GM18861 (cell line): ENCODE data around the gene PCAT7.
"Not testable (repeated sequence)": the region's sequence is repeated elsewhere in the genome, so short reads cannot be mapped to it uniquely, and the experiment has no call there.

ENCODE experiments used
- ATAC-seq: cut with Tn5 transposase; IDR thresholded peaks from one replicate; pipeline ENCODE4 v1.9.1; 2021; ENCODE audit not compliant: unreplicated experiment

PCAT7 gene

DNA sequence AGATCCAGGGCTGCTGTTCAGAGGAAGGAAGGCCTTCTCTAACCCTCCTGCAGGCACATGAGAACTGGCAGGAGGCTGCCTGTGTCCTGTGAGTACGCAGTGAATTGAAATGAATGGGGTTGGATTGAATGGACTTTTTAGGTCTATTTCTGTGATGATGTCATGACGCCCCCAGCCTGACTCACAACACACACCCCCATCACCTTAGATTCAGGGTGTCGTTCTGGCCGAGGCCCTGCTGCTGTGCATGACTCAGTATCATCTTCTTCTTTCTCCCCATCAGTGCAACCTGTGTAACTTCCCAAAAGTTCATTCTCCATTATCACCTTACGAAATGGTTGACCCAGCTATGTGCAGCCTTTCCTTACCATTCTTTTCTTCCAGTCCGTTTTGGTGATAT, 5.4 kb downstream of the PCAT7 start:
- ATAC-seq: no peak

DNA sequence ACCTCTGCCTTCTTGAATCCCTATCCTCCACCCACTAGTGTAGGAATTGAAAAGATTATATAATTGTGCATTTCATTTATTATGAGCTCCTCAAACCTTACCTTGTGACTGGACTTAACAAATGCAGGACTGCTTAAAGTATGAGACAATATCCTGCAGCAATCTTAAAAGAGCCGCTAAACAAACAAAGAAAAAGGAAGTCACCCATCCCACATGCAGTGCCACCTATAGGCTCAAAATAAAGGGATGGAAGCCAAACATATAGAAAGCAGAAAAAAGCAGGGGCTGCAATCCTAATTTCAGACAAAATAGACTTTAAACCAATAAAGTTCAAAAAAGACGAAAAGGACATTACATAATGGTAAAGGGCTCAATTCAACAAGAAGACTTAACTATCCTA, 8.7 kb downstream of the PCAT7 start:
- ATAC-seq: no peak

DNA sequence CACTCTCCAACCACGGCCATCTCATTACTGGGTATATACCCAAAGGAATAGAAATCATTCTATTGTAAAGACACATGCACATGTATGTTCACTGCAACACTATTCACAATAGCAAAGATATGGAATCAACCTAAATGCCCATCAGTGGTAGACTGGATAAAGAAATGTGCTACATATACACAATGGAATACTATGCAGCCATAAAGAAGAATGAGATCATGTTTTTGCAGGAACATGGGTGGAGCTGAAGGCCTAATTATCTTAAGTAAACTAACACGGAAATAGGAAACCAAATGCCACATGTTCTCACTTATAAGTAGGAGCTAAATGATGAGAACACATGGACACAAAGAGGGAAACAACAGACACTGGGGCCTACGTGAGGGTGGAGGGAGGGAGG, 9.4 kb downstream of the PCAT7 start:
- ATAC-seq: not testable (repeated sequence)

DNA sequence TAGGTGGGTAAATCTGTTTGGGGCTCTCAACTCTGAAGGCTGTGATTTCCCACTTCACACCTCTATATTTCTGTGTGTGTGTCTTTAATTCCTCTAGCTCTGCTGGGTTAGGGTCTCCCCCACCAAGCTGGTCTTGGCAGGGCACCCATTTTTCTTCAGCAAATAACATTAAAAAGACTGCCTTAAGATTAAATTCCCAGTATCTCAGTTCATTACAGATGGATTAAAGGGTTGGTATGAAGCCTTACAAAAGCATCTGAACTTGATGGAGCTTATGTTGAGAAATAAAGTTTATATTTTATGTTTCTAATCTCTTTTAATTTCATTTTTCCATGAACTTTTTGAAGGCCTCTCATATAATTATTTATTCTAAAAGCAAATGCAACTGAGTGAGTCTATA, 11.7 kb downstream of the PCAT7 start:
- ATAC-seq: no peak

DNA sequence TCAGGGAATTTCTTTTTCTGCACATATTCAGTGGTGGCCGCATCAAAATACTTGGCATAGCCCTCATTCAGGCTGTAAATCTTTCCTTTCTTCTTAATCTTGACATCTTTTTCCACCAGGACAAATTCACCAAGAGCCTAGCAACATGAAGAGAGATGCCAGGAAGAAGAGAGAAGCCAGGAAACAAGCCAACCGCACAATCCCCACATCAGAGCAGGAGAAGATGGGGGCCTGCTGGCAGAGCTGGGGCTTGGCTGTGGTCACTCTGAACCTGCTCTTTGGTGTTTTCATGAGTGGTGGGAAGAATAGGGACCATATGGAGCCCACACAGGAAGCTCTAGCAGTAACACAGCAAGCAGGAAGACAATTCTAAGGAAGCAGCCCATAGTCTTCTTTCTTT, 12.4 kb downstream of the PCAT7 start:
- no peak for ATAC-seq

DNA sequence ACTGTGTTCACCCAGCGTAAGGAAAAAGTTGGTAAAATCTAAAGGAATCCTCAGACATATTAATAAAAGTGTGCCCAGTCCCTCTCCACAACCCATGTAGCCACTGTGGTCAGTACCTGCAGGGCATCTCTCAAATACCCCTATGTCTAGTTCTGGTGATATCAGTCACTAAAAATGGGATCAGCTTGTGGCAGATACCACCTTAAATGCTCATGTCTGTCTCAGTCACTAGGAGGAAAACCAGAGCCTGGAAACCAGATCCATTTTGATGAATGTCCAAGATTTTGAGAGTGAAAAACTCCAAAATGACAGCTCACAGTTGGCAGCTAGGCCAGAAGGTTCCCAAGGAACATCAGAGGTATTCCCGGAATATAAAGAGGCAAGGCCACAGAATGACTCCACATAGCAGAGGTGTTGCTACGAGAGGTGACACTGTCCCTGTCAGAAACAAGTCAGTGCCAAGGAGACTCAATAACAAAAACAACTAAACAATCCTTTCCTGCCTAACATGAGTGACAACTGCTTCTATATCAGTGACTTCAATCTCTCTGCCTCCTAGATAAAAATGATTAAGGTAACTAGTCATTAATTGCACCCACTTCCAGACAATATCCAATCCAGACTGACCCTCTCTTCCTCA, 13.5 kb downstream of the PCAT7 start:
- ATAC-seq: no peak

DNA sequence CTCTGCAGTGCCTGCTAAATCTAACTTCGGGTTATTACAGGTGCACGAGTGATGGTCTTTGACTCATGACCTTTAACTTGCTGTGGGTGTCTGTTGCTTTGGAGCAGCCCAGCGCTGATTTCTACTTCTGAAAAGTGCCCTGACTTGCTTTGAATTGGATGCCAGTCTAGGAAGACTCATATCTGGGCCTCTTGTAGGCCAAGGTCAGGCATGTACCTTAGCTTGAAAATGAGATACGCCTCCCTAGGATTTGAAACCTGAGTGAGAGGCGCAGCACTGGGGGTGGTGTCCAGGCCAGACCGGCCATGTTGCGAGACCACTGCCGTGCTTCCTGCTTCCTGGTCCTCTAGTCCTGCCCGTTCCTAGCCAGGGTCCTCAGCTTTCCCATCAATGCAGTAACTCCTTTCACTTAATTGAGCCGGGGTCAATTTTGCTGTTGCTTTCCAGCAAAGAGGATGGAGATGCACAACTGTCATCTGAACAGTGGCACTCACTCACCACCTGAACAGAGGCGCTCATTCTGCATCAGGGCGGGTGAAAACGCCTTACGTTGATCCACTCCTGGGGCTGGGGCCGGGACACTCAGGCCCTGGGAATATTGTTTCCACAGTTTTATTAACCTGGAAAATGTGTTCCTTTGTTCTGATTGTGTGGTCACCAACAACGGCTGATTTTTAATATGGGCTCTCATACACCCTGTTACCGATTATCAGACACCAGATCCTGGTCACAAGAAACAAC, 14.3 kb downstream of the PCAT7 start:
- no peak for ATAC-seq

DNA sequence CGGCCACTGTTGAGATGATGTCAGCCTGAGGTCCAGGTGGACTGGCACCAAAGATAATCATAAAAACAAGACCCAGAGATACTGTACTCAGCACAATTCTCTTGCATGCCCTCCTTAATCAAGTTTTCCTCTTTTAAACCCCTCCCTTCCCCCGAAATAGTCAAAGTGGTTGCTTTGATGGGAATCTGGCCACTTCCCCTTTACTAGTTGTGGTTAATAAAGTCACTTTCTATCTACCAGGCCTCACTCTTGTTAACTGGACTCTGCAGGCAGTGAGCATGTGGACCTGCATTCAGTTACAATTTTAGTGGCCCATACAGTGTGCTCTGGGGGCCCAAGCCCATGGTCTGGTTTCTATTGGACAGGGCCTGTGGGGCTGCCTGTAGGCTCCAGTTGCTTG, 21.2 kb downstream of the PCAT7 start:
- no peak for ATAC-seq

DNA sequence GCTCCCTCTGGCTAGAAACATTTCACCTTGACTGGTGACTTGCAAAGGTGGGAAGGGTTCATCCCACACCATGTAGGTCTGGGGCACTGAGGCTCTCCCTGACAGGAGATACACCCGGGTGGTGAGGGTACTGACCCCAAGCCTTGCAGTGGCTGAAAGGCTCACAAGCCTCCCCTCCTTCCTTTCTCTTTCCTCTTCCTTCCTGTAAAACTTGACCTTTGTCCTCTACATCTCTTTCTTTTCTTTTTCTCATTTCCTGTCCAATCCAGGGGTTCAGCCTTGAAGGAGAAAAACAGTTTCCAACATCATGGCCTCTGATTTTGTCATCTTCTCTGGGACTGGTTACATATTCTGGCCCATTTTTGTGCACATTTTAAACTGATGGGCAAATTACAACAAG, 22.2 kb downstream of the PCAT7 start:
- ATAC-seq: no peak

DNA sequence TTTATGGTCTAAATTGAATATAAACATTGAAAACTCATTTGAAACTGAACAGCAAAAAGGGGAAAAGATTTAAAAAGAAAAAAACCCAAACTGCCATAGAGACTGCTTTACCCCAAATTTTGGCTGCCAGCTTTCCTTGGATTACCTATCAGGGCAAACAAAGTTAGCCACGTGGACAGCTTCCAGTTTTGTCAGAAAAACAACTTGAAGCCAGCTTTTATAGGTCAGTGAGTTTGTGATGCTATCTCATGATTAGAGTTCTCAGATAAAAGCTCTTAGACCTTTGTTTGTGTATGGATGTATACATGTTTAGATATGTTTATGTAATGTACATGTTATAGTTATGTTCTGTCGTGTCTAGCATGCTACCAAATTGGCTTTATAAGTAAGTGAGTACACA, 22.7 kb downstream of the PCAT7 start:
- ATAC-seq: no peak

DNA sequence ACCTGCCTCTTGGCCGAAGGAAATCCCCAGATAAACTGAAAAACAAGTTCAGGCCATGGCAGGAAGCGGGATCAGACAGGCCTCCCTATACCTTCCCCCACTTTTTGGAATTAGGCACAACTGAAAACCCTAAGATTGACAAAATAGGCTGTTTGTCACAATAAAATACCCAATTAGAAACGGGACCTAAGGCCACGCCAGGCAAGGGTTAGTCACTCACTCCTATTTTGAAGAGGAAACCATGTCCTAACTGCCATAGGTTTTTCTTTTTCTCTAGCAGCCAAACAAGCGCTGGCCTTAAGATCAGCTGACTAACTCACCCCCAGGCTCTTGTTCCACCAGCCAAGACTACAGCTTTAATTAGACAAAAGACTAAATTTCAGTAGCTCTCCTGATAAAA, 26.8 kb downstream of the PCAT7 start:
- no peak for ATAC-seq

DNA sequence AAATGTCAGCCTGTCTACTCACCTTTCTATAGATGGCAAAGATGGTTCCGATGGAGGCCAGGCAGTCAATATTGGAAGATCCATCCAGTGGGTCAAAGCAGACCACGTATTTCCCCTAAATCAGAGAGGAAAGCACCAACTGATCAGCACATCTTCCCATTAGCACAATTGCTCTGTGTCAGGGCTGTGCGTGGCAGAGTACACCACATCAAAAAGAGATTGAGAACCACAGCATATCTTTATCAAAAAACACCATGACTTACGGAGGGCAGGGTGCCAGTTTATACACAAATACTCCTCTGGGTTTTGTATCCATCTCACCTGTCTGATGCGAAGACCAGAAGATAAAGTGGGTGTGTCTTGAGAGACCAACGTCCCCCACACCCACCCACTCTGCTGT, 29.7 kb downstream of the PCAT7 start:
- ATAC-seq: no peak

DNA sequence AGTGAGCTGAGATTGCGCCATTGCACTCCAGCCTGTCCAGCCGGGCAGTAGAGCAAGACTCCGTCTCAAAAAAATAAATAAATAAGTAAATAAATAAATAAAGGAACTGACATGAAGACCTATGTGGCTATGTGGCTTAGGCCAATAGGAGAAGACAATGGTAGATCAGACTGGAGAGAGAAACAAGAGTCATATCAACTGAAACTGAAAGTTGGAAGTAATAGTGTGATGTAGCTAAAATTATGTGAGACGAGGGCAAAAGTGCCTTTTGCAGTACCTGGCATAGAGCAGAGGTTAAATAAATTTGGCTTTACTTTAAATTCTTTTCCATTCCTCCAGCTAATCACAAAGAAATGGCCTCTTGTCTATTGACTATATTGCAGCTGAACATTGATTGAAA, 31.4 kb downstream of the PCAT7 start:
- no peak for ATAC-seq

DNA sequence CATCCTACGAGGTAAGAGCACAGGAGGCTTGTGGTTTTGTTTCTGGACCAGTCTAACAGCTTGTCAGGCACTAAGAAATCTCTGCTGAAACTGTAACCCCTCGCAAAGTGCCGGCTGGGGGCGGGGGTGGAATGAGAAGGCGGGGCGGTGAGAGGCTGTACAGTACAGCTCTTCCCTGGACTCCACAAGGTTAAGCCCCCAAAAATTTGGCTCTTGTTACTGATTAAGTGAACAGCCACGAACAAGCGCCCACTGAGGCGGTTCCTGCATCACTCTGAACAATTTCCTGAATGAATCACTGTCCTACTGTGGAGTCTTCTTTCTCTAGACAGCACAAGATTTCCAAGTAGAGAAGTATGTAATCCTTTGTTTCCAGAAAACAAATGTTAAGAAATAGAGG, 31.9 kb downstream of the PCAT7 start:
- ATAC-seq: no peak

DNA sequence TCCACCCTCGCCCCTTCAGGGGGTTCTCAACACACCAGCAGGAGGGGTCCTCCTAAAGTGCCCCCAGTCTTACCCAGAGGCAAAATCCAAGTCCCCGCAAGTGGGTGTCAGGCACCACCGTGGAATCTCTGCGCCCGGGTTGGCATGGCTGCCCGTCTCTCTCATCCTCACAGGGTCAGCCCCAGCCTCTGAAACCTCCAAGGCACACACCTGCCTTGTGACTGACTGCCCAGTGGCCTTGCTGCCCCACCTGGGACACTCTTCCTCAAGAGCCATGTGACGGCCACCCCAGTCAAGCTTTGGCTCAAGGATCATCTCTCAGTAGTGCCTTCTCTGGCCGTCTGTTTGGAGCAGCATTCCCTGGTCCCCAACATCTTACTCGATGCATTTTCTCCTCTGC, 33.8 kb downstream of the PCAT7 start:
- no peak for ATAC-seq

DNA sequence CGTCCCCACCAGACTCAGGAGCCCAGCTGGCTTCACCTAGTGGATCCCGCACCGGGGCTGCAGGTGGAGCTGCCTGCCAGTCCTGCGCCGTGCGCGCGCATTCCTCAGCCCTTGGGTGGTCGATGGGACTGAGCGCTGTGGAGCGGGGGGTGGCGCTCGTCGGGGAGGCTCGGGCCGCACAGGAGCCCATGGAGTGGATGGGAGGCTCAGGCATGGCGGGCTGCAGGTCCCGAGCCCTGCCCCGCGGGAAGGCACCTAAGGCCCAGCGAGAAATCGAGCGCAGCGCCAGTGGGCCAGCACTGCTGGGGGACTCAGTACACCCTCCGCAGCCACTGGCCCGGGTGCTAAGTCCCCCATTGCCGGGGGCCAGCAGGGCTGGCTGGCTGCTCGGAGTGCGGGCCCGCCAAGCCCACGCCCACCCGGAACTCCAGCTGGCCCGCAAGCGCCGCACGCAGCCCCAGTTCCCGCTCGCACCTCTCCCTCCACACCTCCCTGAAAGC, 36.2 kb downstream of the PCAT7 start:
- ATAC-seq: not testable (repeated sequence)

DNA sequence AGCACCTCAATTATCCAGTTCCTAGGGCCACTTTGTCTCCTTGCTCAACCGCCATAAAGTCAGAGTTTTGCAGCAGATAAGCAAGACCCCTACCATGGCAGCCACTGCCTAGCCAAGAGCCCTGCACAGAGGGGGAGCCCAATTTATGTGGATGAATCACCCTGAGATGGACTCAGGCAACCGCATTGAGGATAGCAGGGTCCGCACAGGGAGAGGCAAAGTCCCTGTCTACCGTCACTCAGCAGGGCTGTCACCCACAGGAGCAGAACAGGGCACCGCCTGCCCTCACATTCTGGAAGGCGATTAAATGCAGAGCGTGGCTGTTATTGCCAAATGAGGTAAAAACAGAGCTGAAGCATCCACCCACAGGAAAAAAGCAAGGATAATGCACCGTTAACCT, 37.0 kb downstream of the PCAT7 start:
- no peak for ATAC-seq

DNA sequence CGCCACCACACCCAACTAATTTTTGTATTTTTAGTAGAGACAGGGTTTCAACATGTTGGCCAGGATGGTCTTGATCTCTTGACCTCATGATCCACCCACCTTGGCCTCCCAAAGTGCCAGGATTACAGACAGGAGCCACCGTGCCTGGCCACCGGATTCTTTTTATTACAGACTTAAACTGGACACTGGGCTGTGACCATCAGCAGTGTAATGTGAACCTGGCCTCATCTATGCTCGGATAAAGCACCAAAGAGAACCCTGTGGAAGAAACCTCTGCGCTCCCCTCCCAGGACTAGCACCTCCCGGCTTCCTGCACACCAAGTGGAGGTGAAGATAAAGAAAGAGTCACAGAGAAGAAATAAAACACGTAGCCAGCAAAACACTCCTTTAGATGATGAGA, 37.8 kb downstream of the PCAT7 start:
- ATAC-seq: not testable (repeated sequence)

DNA sequence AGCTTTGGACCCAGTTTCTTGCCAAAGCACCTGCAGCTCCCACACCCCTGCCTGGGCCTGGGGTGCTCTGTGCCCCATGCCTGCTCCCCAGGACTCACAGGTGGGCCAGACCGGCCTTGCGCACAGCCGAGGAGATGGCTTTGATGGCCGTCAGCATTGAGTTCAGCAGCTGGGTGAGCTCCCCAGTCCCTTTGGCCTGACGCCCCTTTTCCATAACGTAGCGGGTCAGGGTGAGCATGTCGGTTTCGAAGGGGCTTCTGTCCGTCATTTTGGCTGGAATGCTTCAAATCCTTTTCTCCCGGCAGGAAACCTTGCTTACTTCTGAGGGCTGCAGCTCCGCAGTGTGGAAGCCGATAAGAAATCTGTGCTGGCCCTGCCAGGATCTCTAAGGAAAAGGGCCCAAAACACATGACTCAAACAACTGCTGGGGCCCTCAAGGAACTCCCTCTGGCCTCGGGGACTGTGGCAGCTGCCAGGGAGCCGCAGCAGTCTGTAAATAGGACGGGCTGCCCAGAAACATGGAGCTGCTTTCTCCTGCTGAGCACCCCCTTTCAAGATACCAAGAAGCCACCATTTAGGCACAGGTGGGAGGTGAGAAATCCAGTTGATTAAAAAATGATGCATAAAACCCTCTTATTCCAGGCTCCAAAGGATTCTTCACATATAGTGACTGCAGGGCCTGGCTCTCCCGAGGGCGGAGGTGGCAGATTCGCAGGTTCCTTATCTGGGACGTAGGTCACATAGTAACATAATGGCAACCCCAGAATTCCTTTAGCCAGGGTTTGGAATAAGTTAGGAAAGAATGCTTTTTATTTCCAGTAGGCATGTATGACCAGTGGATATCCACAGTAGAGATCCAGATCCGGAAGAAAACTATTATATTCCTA, 38.8 kb downstream of the PCAT7 start, which contains the start of gene FBP2:
FBP2 (minus strand) TSS at position 366 of the 887 bp plus-strand sequence; CDS start at position 268, 98 bp downstream.
- no peak for ATAC-seq

DNA sequence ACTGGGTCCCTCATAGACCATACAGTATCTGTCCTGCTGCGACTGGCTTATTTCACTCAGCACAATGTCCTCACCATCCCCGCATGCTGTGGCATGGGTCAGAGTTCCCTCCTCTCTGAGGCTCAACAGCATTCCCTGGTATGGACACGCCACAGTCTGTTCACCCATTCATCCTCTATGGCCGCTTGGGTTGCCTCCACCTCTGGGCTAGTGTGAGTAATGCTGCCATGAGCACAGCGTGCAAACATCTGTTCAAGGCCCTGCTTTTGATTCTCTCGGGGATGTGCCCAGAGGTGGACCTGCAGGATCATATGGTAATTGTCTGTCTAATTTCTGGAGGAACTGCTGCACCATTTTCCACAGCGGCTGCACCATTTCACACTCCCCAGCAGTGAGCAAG, 44.2 kb downstream of the PCAT7 start:
- no peak for ATAC-seq

DNA sequence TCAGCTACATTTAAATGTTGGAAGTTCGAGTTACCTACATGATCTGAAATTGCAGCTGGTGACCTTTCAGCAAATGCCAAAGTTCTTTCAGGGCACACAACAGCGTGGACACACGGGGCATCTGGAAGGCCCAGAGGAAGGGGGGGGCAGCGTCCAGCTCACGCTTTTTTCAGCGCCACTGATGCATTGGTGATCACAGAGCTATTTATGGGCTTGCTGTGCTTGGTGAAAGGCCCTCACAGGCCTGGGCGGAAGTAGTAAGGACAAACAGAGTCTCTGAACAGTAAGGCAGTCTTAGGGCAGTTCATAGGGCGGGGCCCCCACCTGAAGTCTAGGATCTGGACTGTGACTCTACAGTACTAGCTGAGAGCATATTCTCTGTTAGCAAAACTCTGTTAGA, 45.4 kb downstream of the PCAT7 start:
- ATAC-seq: no peak

DNA sequence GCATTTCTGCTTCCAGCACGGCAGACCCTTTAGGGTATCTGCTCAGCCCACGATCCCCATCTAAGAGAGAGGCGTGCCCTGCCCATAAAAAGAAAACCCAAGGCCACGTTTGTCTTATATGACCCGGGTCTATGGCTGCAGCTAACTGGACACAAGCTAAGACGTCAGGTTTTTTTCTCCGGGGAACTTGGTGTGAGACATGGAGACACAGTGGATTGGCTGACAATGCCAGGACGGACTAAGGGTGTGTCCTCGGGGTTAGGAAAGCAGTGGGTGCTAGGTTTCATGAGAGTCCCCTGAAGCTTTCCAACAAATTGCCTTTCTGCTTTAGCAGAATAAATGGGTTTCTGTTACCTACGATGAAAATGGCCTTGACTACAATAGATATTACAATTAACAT, 45.8 kb downstream of the PCAT7 start:
- no peak for ATAC-seq
